Peyer's patch (tissue), 4 donors: Measurements from ENCODE around the gene RMRP.

Source experiments
- CTCF ChIP-seq, 6 experiments: fragments of 450-650 bp in 4 of 6; fragments of 200-600 bp in 2 of 6; sonication (generic) in 1 of 6; IDR thresholded peaks; one replicate each; pipeline ENCODE4 v1.5.1; 2017 to 2019; ENCODE audit warnings: antibody characterized with exemption in 6 of 6, mild to moderate bottlenecking in 3 of 6, moderate library complexity in 1 of 6
- POLR2A ChIP-seq, 2 donors: fragments of 450-650 bp; IDR thresholded peaks; one replicate each; pipeline ENCODE4 v1.5.1; 2017; ENCODE audit warnings: antibody characterized with exemption in 2 of 2, mild to moderate bottlenecking in 2 of 2, moderate library complexity in 2 of 2

- TF ChIP-seq POLR2A (IDR thresholded peaks at IDR 0.05) = no peak
- TF ChIP-seq CTCF (IDR thresholded peaks at IDR 0.05) = no peak
These were observed 24.9 kb upstream of the RMRP start for GRCh38 chr9:35682520-35683315.
